Measurements from ENCODE around the gene IGLON5.

The IGLON5 gene

GRCh38 chr19:51311351-51312257 lies at the start of gene IGLON5:
IGLON5 (plus strand) TSS chr19:51311644; CDS start chr19:51311848, 204 bp downstream.
- DNase-seq (ENCODE audit: low read depth, low spot score): no peak
- in situ Hi-C loops (cut with HindIII; ENCODE audit: low sequenced_read_pairs): no loop called here
- TF ChIP-seq CTCF (IDR thresholded peaks at IDR 0.05; ENCODE audit: low read depth, low read length): no peak
- H3K4me3 ChIP-seq (ENCODE audit: low read depth, low read length): no peak within 1 kb of the TSS

GRCh38 chr19:51263808-51264207 lies 47.6 kb upstream of the IGLON5 start:
- no peak for TF ChIP-seq CTCF (IDR thresholded peaks at IDR 0.05; ENCODE audit: low read depth, low read length)
- in situ Hi-C loops (cut with HindIII; ENCODE audit: low sequenced_read_pairs): no loop called here
- DNase-seq (ENCODE audit: low read depth, low spot score): no peak
- no peak overlapping the region for H3K4me3 ChIP-seq (ENCODE audit: low read depth, low read length)

- in situ Hi-C loops (cut with HindIII; ENCODE audit: low sequenced_read_pairs): no loop called here
- no peak for DNase-seq (ENCODE audit: low read depth, low spot score)
- TF ChIP-seq CTCF (IDR thresholded peaks at IDR 0.05; ENCODE audit: low read depth, low read length): no peak
- H3K4me3 ChIP-seq (ENCODE audit: low read depth, low read length): no peak overlapping the region
Observed at GRCh38 chr19:51271067-51271466, 40.4 kb upstream of the IGLON5 start.

GRCh38 chr19:51272183-51272810 lies 39.1 kb upstream of the IGLON5 start:
- no peak for DNase-seq (ENCODE audit: low read depth, low spot score)
- no peak for TF ChIP-seq CTCF (IDR thresholded peaks at IDR 0.05; ENCODE audit: low read depth, low read length)
- in situ Hi-C loops (cut with HindIII; ENCODE audit: low sequenced_read_pairs): no loop called here
- no peak overlapping the region for H3K4me3 ChIP-seq (ENCODE audit: low read depth, low read length)

GRCh38 chr19:51274049-51274770 lies 37.2 kb upstream of the IGLON5 start:
- no peak overlapping the region for H3K4me3 ChIP-seq (ENCODE audit: low read depth, low read length)
- DNase-seq (ENCODE audit: low read depth, low spot score): no peak
- no peak for TF ChIP-seq CTCF (IDR thresholded peaks at IDR 0.05; ENCODE audit: low read depth, low read length)
- in situ Hi-C loops (cut with HindIII; ENCODE audit: low sequenced_read_pairs): no loop called here

GRCh38 chr19:51277112-51277511 lies 34.3 kb upstream of the IGLON5 start:
- no peak overlapping the region for H3K4me3 ChIP-seq (ENCODE audit: low read depth, low read length)
- no peak for TF ChIP-seq CTCF (IDR thresholded peaks at IDR 0.05; ENCODE audit: low read depth, low read length)
- in situ Hi-C loops (cut with HindIII; ENCODE audit: low sequenced_read_pairs): no loop called here
- no peak for DNase-seq (ENCODE audit: low read depth, low spot score)
